K562 (cell line): Measurements from ENCODE around the gene RBM46. TPM values are rescaled to one million over a fixed set of nuclear protein-coding genes. Genes with fewer than 3 reads are reported as not detected.

Experiments
- ATAC-seq: fragments of 200-7000 bp; cut with Tn5 transposase; 3 replicates; pipeline ENCODE4 v1.9.1; 2020; ENCODE audit warnings: moderate library complexity
- BruUV-seq: library from RNA; stranded (reverse); fragments of 400-500 nt; replicated peaks from 2 replicates; lab custom pipeline; 2021; lab: Mats Ljungman, UMichigan
- CTCF ChIA-PET: fragments of 300-600 bp; formaldehyde crosslinking; extraction: SDS; loops from one replicate; lab custom pipeline; 2021; ENCODE audit warnings: low intra/inter-chr PET ratio; lab: Yijun Ruan, JAX
- POLR2A ChIA-PET: fragments of 300-600, 350-650 bp; sonication (Branson Sonifier 250); formaldehyde crosslinking; extraction: SDS; loops from one replicate; lab custom pipeline; 2021; ENCODE audit warnings: antibody characterized with exemption, inconsistent platforms; lab: Yijun Ruan, JAX
- DNase-seq, 4 experiments: peaks; one replicate each; pipeline versions ENCODE4 v3.0.0 to v3.0.0-alpha.2; 2011 to 2018; ENCODE audit warnings: low spot score in 3 of 4, mixed read lengths in 3 of 4; ENCODE audit errors: extremely low read depth in 1 of 4
- FAIRE-seq: peaks from 2 replicates; lab custom pipeline; 2011; peaks lifted over from hg19 to GRCh38; lab: Jason Lieb, UNC
- H2AFZ ChIP-seq: 2 replicates; pipeline ENCODE4 v1.6.0; 2011; ENCODE audit warnings: low read depth, low read length, control low read depth, inconsistent platforms
- H3K27ac ChIP-seq: fragments of 200-600 bp; 3 replicates; pipeline ENCODE4 v1.8.0; 2011; ENCODE audit warnings: low read depth, mild to moderate bottlenecking, control low read depth, inconsistent platforms, low read length, moderate library complexity, mixed read lengths; ENCODE audit errors: extremely low read depth
- H3K27me3 ChIP-seq, 2 experiments: fragments of 300-600 bp in 1 of 2; 2 replicates in 1 of 2; 3 replicates in 1 of 2; pipeline versions ENCODE4 v1.6.0 to v1.8.0; 2011; ENCODE audit warnings: inconsistent platforms in 2 of 2, low read length in 2 of 2, mild to moderate bottlenecking in 1 of 2, mixed read lengths in 1 of 2, moderate library complexity in 1 of 2; ENCODE audit not compliant: control insufficient read depth in 2 of 2, insufficient read depth in 2 of 2
- H3K36me3 ChIP-seq: fragments of 300-600 bp; 3 replicates; pipeline ENCODE4 v1.8.0; 2011; ENCODE audit warnings: mild to moderate bottlenecking, low read length, inconsistent platforms; ENCODE audit not compliant: control insufficient read depth, insufficient read depth
- H3K4me1 ChIP-seq, 2 experiments: fragments of 200-600 bp in 1 of 2; replicated peaks in 1 of 2; 2 replicates in 1 of 2; 3 replicates in 1 of 2; pipeline versions ENCODE4 v1.5.1 to v1.8.0; 2011; ENCODE audit warnings: inconsistent platforms in 2 of 2, low read length in 2 of 2, mild to moderate bottlenecking in 1 of 2, mixed read lengths in 1 of 2, moderate library complexity in 1 of 2; ENCODE audit not compliant: control insufficient read depth in 2 of 2, insufficient read depth in 2 of 2
- H3K4me2 ChIP-seq: 2 replicates; pipeline ENCODE4 v1.6.1; 2011; ENCODE audit warnings: low read length, control low read depth, inconsistent platforms, mixed read lengths; ENCODE audit not compliant: insufficient read depth
- H3K4me3 ChIP-seq: fragments of 200-600 bp; sonication (generic), shearing (Covaris generic); 2 replicates; pipeline ENCODE4 v1.5.1; 2016; ENCODE audit warnings: control low read depth, inconsistent platforms
- H3K79me2 ChIP-seq: fragments of 200-600 bp; 3 replicates; pipeline ENCODE4 v1.8.0; 2011; ENCODE audit warnings: low read length, inconsistent platforms; ENCODE audit not compliant: control insufficient read depth, insufficient read depth
- H3K9ac ChIP-seq, 2 experiments: 2 replicates each; pipeline versions ENCODE4 v1.6.0 to v1.6.1; 2011; ENCODE audit warnings: low read depth in 2 of 2, low read length in 2 of 2, control low read depth in 1 of 2, inconsistent platforms in 1 of 2, mild to moderate bottlenecking in 1 of 2, mixed read lengths in 1 of 2; ENCODE audit not compliant: insufficient read depth in 1 of 2
- H3K9me1 ChIP-seq: one replicate; pipeline ENCODE4 v1.6.0; 2011; ENCODE audit warnings: inconsistent platforms, mild to moderate bottlenecking, low read length, moderate library complexity; ENCODE audit not compliant: control insufficient read depth, insufficient read depth
- H3K9me3 ChIP-seq: replicated peaks from 2 replicates; pipeline ENCODE4 v1.5.1; 2011; ENCODE audit warnings: low read depth, low read length, inconsistent platforms; ENCODE audit not compliant: control insufficient read depth, insufficient read depth
- H4K20me1 ChIP-seq: replicated peaks from 2 replicates; pipeline ENCODE4 v1.6.1; 2011; ENCODE audit warnings: low read length, inconsistent platforms, mixed read lengths; ENCODE audit not compliant: control insufficient read depth, insufficient read depth
- RBM39 ChIP-seq: fragments of 200-400 bp; formaldehyde crosslinking; optimal IDR thresholded peaks from 2 replicates; pipeline ENCODE3; 2018; ENCODE audit warnings: low read depth, low read length
- YBX1 ChIP-seq: fragments of 450-650 bp; IDR thresholded peaks from 2 replicates; pipeline ENCODE4 v1.7.1; 2016; ENCODE audit warnings: mild to moderate bottlenecking
- ZNF324 ChIP-seq: fragments of 250-450 bp; sonication (Bioruptor Pico); IDR thresholded peaks from 2 replicates; pipeline ENCODE4 v1.4.0; 2020; ENCODE audit warnings: mild to moderate bottlenecking
- WGBS: fragments of 100-300 bp; shearing (Covaris generic); methylation state at CpG from one replicate; pipeline ENCODE4 v1.1.6; 2016; ENCODE audit warnings: low coverage, mixed read lengths; ENCODE audit not compliant: insufficient coverage; ENCODE audit errors: missing lambda C conversion rate; 5-methylcytosine and 5-hydroxymethylcytosine counted together
- in situ Hi-C: fragments of 300-500 bp; cut with MboI; formaldehyde crosslinking; loops from 4 replicates; pipeline ENCODE4 v1.15.0; 2018; ENCODE audit warnings: inconsistent platforms, mixed read lengths
- intact Hi-C: fragments of 100-400 bp; cut with micrococcal nuclease; formaldehyde crosslinking; loops from 2 replicates; pipeline ENCODE4 v1.14.2; 2022
- polyA plus RNA-seq, 8 experiments: library from polyadenylated mRNA; depleted of rRNA in 4 of 8; stranded (reverse) in 5 of 8; unstranded in 3 of 8; fragments of >200 nt; fragmentation: Nextera tagmentation in 2 of 8; fragmentation: Illumina TruSeq in 1 of 8; extraction: Ambion mirVana in 2 of 8; extraction: Trizol in 1 of 8; gene quantifications; 2 replicates each; pipeline versions ENCODE4 v1.2.1 to v1.2.3, GENCODE V29; 2011 to 2014; ENCODE audit warnings: inconsistent platforms in 1 of 8, missing spikeins in 1 of 8
- total RNA-seq, 7 experiments: library from RNA; depleted of rRNA in 6 of 7; stranded (reverse); fragments of >200 nt in 6 of 7; fragmentation: Illumina TruSeq in 2 of 7; extraction: Trizol in 2 of 7; gene quantifications; 2 replicates each; pipeline versions ENCODE4 v1.2.1 to v1.2.3, GENCODE V29; 2011 to 2021; ENCODE audit warnings: low replicate concordance in 1 of 7
- TF ChIP-seq, protein P1 (sequence below): IDR thresholded peaks from 2 replicates; pipeline ENCODE4 v1.6.1; 2011; ENCODE audit warnings: borderline replicate concordance, low read depth, mild to moderate bottlenecking, moderate library complexity, low read length; ENCODE audit not compliant: insufficient read depth, poor library complexity, severe bottlenecking
- TF ChIP-seq, protein P2 (sequence below): fragments of 250-450 bp; sonication (Bioruptor Pico); IDR thresholded peaks from 2 replicates; pipeline ENCODE4 v1.5.0; 2021; ENCODE audit warnings: mild to moderate bottlenecking, borderline replicate concordance

Gene RBM46
- total and polyA plus RNA-seq, 9 of the 15 experiments (the other 6 are each of a cell fraction or from before 2014, with no cell fraction given), result 0.04 TPM; not detected in 8

DNA sequence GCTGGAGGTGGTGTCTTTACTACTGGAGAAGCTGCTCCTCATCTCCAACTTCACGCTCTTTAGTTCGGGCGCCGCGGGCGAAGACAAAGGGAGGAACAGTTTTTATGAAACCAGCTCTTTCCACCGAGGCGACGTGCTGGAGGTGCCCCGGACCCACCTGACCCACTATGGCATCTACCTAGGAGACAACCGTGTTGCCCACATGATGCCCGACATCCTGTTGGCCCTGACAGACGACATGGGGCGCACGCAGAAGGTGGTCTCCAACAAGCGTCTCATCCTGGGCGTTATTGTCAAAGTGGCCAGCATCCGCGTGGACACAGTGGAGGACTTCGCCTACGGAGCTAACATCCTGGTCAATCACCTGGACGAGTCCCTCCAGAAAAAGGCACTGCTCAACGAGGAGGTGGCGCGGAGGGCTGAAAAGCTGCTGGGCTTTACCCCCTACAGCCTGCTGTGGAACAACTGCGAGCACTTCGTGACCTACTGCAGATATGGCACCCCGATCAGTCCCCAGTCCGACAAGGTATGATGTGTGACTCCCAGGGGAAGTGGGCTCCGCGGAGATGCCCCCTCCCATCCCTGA is 36.6 kb upstream of the RBM46 start:
- no peaks in the 10 kb centered on the region for H3K9me3 ChIP-seq
- CTCF ChIA-PET, result no interaction called here
- H3K9me1 ChIP-seq, result no peaks in the 10 kb centered on the region
- FAIRE-seq (no peak), ATAC-seq (no peak; the same call in 1 of the 3 replicates)
- H3K27me3 ChIP-seq, result peaks cover 15 to 39% of the 10 kb centered on the region in 2 experiments; a peak in 4 of 5 replicates
- no peak overlapping the region for H3K4me2 ChIP-seq
- TF ChIP-seq RBM39, result no peak
- no peak for TF ChIP-seq ZNF324
- TF ChIP-seq, protein P1, sequence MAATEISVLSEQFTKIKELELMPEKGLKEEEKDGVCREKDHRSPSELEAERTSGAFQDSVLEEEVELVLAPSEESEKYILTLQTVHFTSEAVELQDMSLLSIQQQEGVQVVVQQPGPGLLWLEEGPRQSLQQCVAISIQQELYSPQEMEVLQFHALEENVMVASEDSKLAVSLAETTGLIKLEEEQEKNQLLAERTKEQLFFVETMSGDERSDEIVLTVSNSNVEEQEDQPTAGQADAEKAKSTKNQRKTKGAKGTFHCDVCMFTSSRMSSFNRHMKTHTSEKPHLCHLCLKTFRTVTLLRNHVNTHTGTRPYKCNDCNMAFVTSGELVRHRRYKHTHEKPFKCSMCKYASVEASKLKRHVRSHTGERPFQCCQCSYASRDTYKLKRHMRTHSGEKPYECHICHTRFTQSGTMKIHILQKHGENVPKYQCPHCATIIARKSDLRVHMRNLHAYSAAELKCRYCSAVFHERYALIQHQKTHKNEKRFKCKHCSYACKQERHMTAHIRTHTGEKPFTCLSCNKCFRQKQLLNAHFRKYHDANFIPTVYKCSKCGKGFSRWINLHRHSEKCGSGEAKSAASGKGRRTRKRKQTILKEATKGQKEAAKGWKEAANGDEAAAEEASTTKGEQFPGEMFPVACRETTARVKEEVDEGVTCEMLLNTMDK, result no peak
- no peak for TF ChIP-seq YBX1
- TF ChIP-seq, protein P2, sequence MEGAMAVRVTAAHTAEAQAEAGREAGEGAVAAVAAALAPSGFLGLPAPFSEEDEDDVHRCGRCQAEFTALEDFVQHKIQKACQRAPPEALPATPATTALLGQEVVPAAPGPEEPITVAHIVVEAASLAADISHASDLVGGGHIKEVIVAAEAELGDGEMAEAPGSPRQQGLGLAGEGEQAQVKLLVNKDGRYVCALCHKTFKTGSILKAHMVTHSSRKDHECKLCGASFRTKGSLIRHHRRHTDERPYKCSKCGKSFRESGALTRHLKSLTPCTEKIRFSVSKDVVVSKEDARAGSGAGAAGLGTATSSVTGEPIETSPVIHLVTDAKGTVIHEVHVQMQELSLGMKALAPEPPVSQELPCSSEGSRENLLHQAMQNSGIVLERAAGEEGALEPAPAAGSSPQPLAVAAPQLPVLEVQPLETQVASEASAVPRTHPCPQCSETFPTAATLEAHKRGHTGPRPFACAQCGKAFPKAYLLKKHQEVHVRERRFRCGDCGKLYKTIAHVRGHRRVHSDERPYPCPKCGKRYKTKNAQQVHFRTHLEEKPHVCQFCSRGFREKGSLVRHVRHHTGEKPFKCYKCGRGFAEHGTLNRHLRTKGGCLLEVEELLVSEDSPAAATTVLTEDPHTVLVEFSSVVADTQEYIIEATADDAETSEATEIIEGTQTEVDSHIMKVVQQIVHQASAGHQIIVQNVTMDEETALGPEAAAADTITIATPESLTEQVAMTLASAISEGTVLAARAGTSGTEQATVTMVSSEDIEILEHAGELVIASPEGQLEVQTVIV (CRISPR knock-in tag), result no peak
- TF ChIP-seq, all 486 proteins: peak for 0
- no peak overlapping the region for H3K27ac ChIP-seq
- no peak overlapping the region; a peak in 1 of 4 replicates for H3K9ac ChIP-seq
- intact Hi-C loops, result no loop called here
- no TSS peak for BruUV-seq
- H3K36me3 ChIP-seq, result no peaks in the 10 kb centered on the region
- WGBS, result 10% methylated on average over 29 of the region's 31 CpGs
- POLR2A ChIA-PET, result no interaction called here
- peaks cover 0 to 16% of the 10 kb centered on the region in 2 experiments; a peak in 2 of 5 replicates for H3K4me1 ChIP-seq
- in situ Hi-C loops, result no loop called here
- no peaks in the 10 kb centered on the region for H3K79me2 ChIP-seq
- no peak for DNase-seq
- no peak overlapping the region for H3K4me3 ChIP-seq
- H4K20me1 ChIP-seq, result no peaks in the 10 kb centered on the region
- H2AFZ ChIP-seq, result no peak overlapping the region
